HCT116 (cell line): ENCODE measurements around the gene PRKG1. TPM values are rescaled to one million over a fixed set of nuclear protein-coding genes. Genes with fewer than 3 reads are reported as not detected.

ENCODE experiments used
- ATAC-seq: fragments of 200-7000 bp; cut with Tn5 transposase; 2 replicates; pipeline ENCODE4 v1.9.1; 2020; ENCODE audit warnings: mild to moderate bottlenecking, moderate library complexity
- BruUV-seq: library from RNA; stranded (reverse); fragments of 400-500 nt; replicated peaks from 2 replicates; lab custom pipeline; 2021; lab: Mats Ljungman, UMichigan
- CTCF ChIA-PET: fragments of 300-600 bp; sonication (Branson Sonifier 250); formaldehyde crosslinking; loops from one replicate; lab custom pipeline; 2021; ENCODE audit warnings: antibody characterized with exemption; lab: Charles Lee
- POLR2A ChIA-PET: fragments of 300-600, 350-600 bp; sonication (Branson Sonifier 250); formaldehyde crosslinking; loops from one replicate; lab custom pipeline; 2021; ENCODE audit warnings: antibody characterized with exemption; lab: Charles Lee
- RAD21 ChIA-PET, 2 experiments: fragments of 300-600 bp; sonication (Branson Sonifier 250); formaldehyde crosslinking; loops; one replicate each; lab custom pipeline; 2023; ENCODE audit warnings: low total read pairs in 2 of 2; ENCODE audit not compliant: uncharacterized antibody in 2 of 2, unreplicated experiment in 2 of 2, low non-redundant PET in 1 of 2; lab: Charles Lee
- DNase-seq: peaks from one replicate; pipeline ENCODE4 v3.0.0-alpha.2; 2010; ENCODE audit warnings: low read depth, low spot score
- H2AFZ ChIP-seq: fragments of 200-600 bp; shearing (Covaris generic), sonication (generic); 2 replicates; pipeline ENCODE4 v1.6.1; 2017; ENCODE audit warnings: low read depth, mixed run types, mixed read lengths, antibody characterized with exemption, low read length; ENCODE audit not compliant: poor library complexity, severe bottlenecking
- H3K27ac ChIP-seq: 2 replicates; pipeline ENCODE4 v1.5.1; 2012; ENCODE audit warnings: low read depth, low read length
- H3K27me3 ChIP-seq: fragments of 200-600 bp; sonication (generic); 2 replicates; pipeline ENCODE4 v1.6.1; 2016; ENCODE audit warnings: mixed run types, low read length, mixed read lengths; ENCODE audit not compliant: insufficient read depth
- H3K36me3 ChIP-seq, 2 experiments: fragments of 200-500 bp in 1 of 2; fragments of 200-600 bp in 1 of 2; sonication (Bioruptor generic) in 1 of 2; sonication (generic) in 1 of 2; 2 replicates each; pipeline versions ENCODE4 v1.5.1 to v1.6.1; 2014 to 2016; ENCODE audit warnings: low read length in 2 of 2, inconsistent platforms in 1 of 2, mixed read lengths in 1 of 2, mixed run types in 1 of 2; ENCODE audit not compliant: insufficient read depth in 2 of 2, control insufficient read depth in 1 of 2
- H3K4me1 ChIP-seq, 2 experiments: fragments of 200-600 bp in 1 of 2; sonication (generic) in 1 of 2; 2 replicates each; pipeline versions ENCODE4 v1.5.1 to v1.6.1; 2012 to 2017; ENCODE audit warnings: low read length in 2 of 2, inconsistent platforms in 1 of 2, mild to moderate bottlenecking in 1 of 2, mixed read lengths in 1 of 2, mixed run types in 1 of 2, moderate library complexity in 1 of 2; ENCODE audit not compliant: insufficient read depth in 2 of 2, control insufficient read depth in 1 of 2
- H3K4me2 ChIP-seq: fragments of 200-600 bp; sonication (generic); 2 replicates; pipeline ENCODE4 v1.6.1; 2017; ENCODE audit warnings: mixed run types, low read length, mixed read lengths
- H3K4me3 ChIP-seq, 2 experiments: fragments of 200-600 bp in 1 of 2; sonication (generic) in 1 of 2; replicated peaks in 1 of 2; 2 replicates each; pipeline ENCODE4 v1.5.1; 2011 to 2016; ENCODE audit warnings: low read length in 2 of 2, control low read depth in 1 of 2, low read depth in 1 of 2, mild to moderate bottlenecking in 1 of 2, mixed read lengths in 1 of 2, mixed run types in 1 of 2
- H3K79me2 ChIP-seq: fragments of 200-600 bp; sonication (generic); 2 replicates; pipeline ENCODE4 v1.6.1; 2017; ENCODE audit warnings: mild to moderate bottlenecking, mixed run types, low read length, moderate library complexity, mixed read lengths; ENCODE audit not compliant: insufficient read depth
- H3K9ac ChIP-seq: fragments of 200-600 bp; sonication (generic); 2 replicates; pipeline ENCODE4 v1.6.1; 2016; ENCODE audit warnings: low read length, mixed read lengths
- H3K9me2 ChIP-seq: fragments of 200-600 bp; sonication (generic), shearing (Covaris generic); 2 replicates; pipeline ENCODE4 v1.6.1; 2017; ENCODE audit warnings: mixed run types, mild to moderate bottlenecking, moderate library complexity; ENCODE audit not compliant: insufficient read depth
- H3K9me3 ChIP-seq, 2 experiments: fragments of 200-500 bp in 1 of 2; fragments of 200-600 bp in 1 of 2; sonication (Bioruptor generic) in 1 of 2; sonication (generic) in 1 of 2; 2 replicates each; pipeline ENCODE4 v1.6.1; 2014 to 2017; ENCODE audit warnings: low read length in 2 of 2, mixed read lengths in 2 of 2, inconsistent platforms in 1 of 2, low read depth in 1 of 2, mild to moderate bottlenecking in 1 of 2, mixed run types in 1 of 2, moderate library complexity in 1 of 2; ENCODE audit not compliant: control insufficient read depth in 1 of 2, insufficient read depth in 1 of 2
- H4K20me1 ChIP-seq: fragments of 200-600 bp; sonication (generic), shearing (Covaris generic); 2 replicates; pipeline ENCODE4 v1.6.1; 2017; ENCODE audit warnings: mixed run types, mild to moderate bottlenecking, moderate library complexity; ENCODE audit not compliant: insufficient read depth
- CBX3 ChIP-seq: IDR thresholded peaks from 2 replicates; pipeline ENCODE4 v1.6.1; 2012; ENCODE audit warnings: low read depth
- CTCF ChIP-seq, 3 experiments: fragments of 200-600 bp in 1 of 3; sonication (generic) in 1 of 3; IDR thresholded peaks in 2 of 3; conservative IDR thresholded peaks in 1 of 3; 2 replicates each; pipeline ENCODE4 v1.5.1; 2012 to 2017; ENCODE audit warnings: low read depth in 2 of 3, low read length in 2 of 3, antibody characterized with exemption in 1 of 3, borderline replicate concordance in 1 of 3, control low read depth in 1 of 3, mild to moderate bottlenecking in 1 of 3, mixed read lengths in 1 of 3, mixed run types in 1 of 3, moderate library complexity in 1 of 3; ENCODE audit not compliant: insufficient read depth in 1 of 3
- EZH2 ChIP-seq: fragments of 200-600 bp; sonication (generic); IDR thresholded peaks from 2 replicates; pipeline ENCODE4 v1.6.1; 2017; ENCODE audit warnings: antibody characterized with exemption, mixed run types
- EZH2phosphoT487 ChIP-seq: fragments of 200-600 bp; IDR thresholded peaks from 2 replicates; pipeline ENCODE4 v1.6.1; 2018; ENCODE audit warnings: antibody characterized with exemption, borderline replicate concordance
- POLR2AphosphoS5 ChIP-seq: IDR thresholded peaks from 2 replicates; pipeline ENCODE4 v1.6.1; 2011; ENCODE audit warnings: mild to moderate bottlenecking, low read depth, low read length, moderate library complexity
- RAD21 ChIP-seq: IDR thresholded peaks from 2 replicates; pipeline ENCODE4 v1.6.1; 2012; ENCODE audit warnings: low read depth, mild to moderate bottlenecking
- YY1 ChIP-seq: IDR thresholded peaks from 2 replicates; pipeline ENCODE4 v1.6.1; 2011; ENCODE audit warnings: low read length, low read depth, moderate library complexity, mild to moderate bottlenecking; ENCODE audit not compliant: insufficient replicate concordance; ENCODE audit errors: extremely low read depth
- ZNF274 ChIP-seq: fragments of 200-500 bp; sonication (Bioruptor generic); IDR thresholded peaks from 2 replicates; pipeline ENCODE4 v1.6.1; 2014; ENCODE audit warnings: mild to moderate bottlenecking, low read depth, low read length, inconsistent platforms
- intact Hi-C: fragments of 100-400 bp; cut with micrococcal nuclease; formaldehyde crosslinking; loops from 2 replicates; pipeline ENCODE4 v1.10.0; 2022
- total RNA-seq: library from RNA; stranded (reverse); gene quantifications from one replicate; pipeline ENCODE4 v1.2.1, GENCODE V29; 2021; ENCODE audit not compliant: unreplicated experiment
- TF ChIP-seq, protein P1 (sequence below): IDR thresholded peaks from 2 replicates; pipeline ENCODE4 v1.6.1; 2012; ENCODE audit warnings: low read depth
- TF ChIP-seq, protein P2 (sequence below): IDR thresholded peaks from 2 replicates; pipeline ENCODE4 v1.6.1; 2011; ENCODE audit warnings: mild to moderate bottlenecking, low read length, moderate library complexity; ENCODE audit not compliant: insufficient replicate concordance; ENCODE audit errors: extremely low read depth

PRKG1 gene
- total RNA-seq, 1 experiment from 2014 or later, result 1.4 TPM

GRCh38 chr10:52248697-52249306, 1174.5 kb downstream of the PRKG1 start:
- Histone ChIP-seq H3K4me2 (no peak overlapping the region), H3K36me3 (no peaks in the 10 kb centered on the region), H3K4me1 (no peaks in the 10 kb centered on the region), H2AFZ (no peak overlapping the region), H3K9me3 (no peaks in the 10 kb centered on the region), H3K79me2 (no peaks in the 10 kb centered on the region), H3K4me3 (no peak overlapping the region), H3K27me3 (no peaks in the 10 kb centered on the region), H3K9ac (no peak overlapping the region), H3K9me2 (no peaks in the 10 kb centered on the region), H3K27ac (no peak overlapping the region), H4K20me1 (no peaks in the 10 kb centered on the region)
- no TSS peak for BruUV-seq
- intact Hi-C loops, result no loop called here
- ChIA-PET POLR2A (no interaction called here), CTCF (no interaction called here), RAD21 (no interaction called here)
- TF ChIP-seq EZH2, result no peak
- no peak for TF ChIP-seq POLR2AphosphoS5
- TF ChIP-seq RAD21, result no peak
- TF ChIP-seq CBX3, result no peak
- DNase-seq (no peak), ATAC-seq (no peak)

- Histone ChIP-seq H3K4me3 (no peak overlapping the region), H3K27ac (no peak overlapping the region), H3K9me3 (no peaks in the 10 kb centered on the region), H3K9ac (no peak overlapping the region), H3K4me2 (no peak overlapping the region), H3K9me2 (no peaks in the 10 kb centered on the region), H3K79me2 (no peaks in the 10 kb centered on the region), H3K36me3 (no peaks in the 10 kb centered on the region), H3K27me3 (no peaks in the 10 kb centered on the region), H4K20me1 (no peaks in the 10 kb centered on the region), H2AFZ (no peak overlapping the region), H3K4me1 (no peaks in the 10 kb centered on the region)
- CTCF ChIA-PET, result no interaction called here
- BruUV-seq, result no TSS peak
- DNase-seq (no peak), ATAC-seq (no peak)
- intact Hi-C loops, result no loop called here
- POLR2A ChIA-PET, result no interaction called here
- RAD21 ChIA-PET, result no interaction called here
- TF ChIP-seq, protein P1, sequence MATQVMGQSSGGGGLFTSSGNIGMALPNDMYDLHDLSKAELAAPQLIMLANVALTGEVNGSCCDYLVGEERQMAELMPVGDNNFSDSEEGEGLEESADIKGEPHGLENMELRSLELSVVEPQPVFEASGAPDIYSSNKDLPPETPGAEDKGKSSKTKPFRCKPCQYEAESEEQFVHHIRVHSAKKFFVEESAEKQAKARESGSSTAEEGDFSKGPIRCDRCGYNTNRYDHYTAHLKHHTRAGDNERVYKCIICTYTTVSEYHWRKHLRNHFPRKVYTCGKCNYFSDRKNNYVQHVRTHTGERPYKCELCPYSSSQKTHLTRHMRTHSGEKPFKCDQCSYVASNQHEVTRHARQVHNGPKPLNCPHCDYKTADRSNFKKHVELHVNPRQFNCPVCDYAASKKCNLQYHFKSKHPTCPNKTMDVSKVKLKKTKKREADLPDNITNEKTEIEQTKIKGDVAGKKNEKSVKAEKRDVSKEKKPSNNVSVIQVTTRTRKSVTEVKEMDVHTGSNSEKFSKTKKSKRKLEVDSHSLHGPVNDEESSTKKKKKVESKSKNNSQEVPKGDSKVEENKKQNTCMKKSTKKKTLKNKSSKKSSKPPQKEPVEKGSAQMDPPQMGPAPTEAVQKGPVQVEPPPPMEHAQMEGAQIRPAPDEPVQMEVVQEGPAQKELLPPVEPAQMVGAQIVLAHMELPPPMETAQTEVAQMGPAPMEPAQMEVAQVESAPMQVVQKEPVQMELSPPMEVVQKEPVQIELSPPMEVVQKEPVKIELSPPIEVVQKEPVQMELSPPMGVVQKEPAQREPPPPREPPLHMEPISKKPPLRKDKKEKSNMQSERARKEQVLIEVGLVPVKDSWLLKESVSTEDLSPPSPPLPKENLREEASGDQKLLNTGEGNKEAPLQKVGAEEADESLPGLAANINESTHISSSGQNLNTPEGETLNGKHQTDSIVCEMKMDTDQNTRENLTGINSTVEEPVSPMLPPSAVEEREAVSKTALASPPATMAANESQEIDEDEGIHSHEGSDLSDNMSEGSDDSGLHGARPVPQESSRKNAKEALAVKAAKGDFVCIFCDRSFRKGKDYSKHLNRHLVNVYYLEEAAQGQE, result no peak
- TF ChIP-seq, protein P2, sequence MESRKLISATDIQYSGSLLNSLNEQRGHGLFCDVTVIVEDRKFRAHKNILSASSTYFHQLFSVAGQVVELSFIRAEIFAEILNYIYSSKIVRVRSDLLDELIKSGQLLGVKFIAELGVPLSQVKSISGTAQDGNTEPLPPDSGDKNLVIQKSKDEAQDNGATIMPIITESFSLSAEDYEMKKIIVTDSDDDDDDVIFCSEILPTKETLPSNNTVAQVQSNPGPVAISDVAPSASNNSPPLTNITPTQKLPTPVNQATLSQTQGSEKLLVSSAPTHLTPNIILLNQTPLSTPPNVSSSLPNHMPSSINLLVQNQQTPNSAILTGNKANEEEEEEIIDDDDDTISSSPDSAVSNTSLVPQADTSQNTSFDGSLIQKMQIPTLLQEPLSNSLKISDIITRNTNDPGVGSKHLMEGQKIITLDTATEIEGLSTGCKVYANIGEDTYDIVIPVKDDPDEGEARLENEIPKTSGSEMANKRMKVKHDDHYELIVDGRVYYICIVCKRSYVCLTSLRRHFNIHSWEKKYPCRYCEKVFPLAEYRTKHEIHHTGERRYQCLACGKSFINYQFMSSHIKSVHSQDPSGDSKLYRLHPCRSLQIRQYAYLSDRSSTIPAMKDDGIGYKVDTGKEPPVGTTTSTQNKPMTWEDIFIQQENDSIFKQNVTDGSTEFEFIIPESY, result no peak
- TF ChIP-seq ZNF274, result no peak
- no peak for TF ChIP-seq EZH2
- TF ChIP-seq CTCF (IDR thresholded peaks at IDR 0.05 in 2 of 3, conservative IDR thresholded peaks at IDR 0.05 in 1 of 3; ENCODE audit: borderline replicate concordance in 1 of 3, insufficient read depth in 1 of 3, low read depth in 2 of 3, low read length in 2 of 3), result no peak
- no peak for TF ChIP-seq YY1
- no peak for TF ChIP-seq CBX3
- no peak for TF ChIP-seq EZH2phosphoT487
These were observed 1175.6 kb downstream of the PRKG1 start for GRCh38 chr10:52249850-52250395.
